ENCODE measurements around the gene TMEM38A. TPM values are rescaled to one million over a fixed set of nuclear protein-coding genes. Genes with fewer than 3 reads are reported as not detected.
"Not testable (repeated sequence)": the region's sequence is repeated elsewhere in the genome, so short reads cannot be mapped to it uniquely, and the experiment has no call there.

Gene TMEM38A
- total and polyA plus RNA-seq, 2 experiments from 2014 or later, result 28.3 to 41.1 TPM

GRCh38 chr19:16702123-16702522, 41.2 kb downstream of the TMEM38A start:
- Histone ChIP-seq H3K4me3 (no peak overlapping the region), H3K27me3 (no peaks in the 10 kb centered on the region), H3K9me3 (ENCODE audit: low read depth) (no peaks in the 10 kb centered on the region), H3K36me3 (no peaks in the 10 kb centered on the region), H3K4me1 (ENCODE audit: low read depth) (no peaks in the 10 kb centered on the region), H3K27ac (peak overlapping the region; percentile 35)
- DNase-seq (ENCODE audit: low read depth in 1 of 2, low spot score in 1 of 2), result peak; percentile 1 to 49
- TF ChIP-seq, protein P1, sequence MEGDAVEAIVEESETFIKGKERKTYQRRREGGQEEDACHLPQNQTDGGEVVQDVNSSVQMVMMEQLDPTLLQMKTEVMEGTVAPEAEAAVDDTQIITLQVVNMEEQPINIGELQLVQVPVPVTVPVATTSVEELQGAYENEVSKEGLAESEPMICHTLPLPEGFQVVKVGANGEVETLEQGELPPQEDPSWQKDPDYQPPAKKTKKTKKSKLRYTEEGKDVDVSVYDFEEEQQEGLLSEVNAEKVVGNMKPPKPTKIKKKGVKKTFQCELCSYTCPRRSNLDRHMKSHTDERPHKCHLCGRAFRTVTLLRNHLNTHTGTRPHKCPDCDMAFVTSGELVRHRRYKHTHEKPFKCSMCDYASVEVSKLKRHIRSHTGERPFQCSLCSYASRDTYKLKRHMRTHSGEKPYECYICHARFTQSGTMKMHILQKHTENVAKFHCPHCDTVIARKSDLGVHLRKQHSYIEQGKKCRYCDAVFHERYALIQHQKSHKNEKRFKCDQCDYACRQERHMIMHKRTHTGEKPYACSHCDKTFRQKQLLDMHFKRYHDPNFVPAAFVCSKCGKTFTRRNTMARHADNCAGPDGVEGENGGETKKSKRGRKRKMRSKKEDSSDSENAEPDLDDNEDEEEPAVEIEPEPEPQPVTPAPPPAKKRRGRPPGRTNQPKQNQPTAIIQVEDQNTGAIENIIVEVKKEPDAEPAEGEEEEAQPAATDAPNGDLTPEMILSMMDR (IDR thresholded peaks at IDR 0.05; ENCODE audit: low read depth, low read length), result no peak

DNA sequence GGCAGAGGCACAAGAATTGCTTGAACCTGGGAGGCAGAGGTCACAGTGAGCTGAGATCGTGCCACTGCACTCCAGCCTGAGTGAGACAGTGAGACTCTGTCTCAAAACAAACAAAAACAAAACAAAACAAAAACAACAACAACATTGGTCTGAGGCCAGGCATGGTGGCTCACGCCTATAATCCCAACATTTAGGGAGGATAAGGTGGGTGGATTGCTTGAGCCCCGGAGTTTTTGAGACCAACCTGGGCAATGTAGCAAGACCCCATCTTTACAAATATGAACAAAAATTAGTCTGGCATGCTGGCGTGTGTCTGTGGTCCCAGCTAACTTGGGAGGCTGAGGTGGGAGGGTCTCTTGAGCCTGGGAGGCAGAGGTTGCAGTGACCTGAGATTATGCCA, 42.7 kb downstream of the TMEM38A start:
- Histone ChIP-seq H3K4me1 (ENCODE audit: low read depth) (no peaks in the 10 kb centered on the region), H3K4me3 (no peak overlapping the region), H3K27me3 (no peaks in the 10 kb centered on the region), H3K36me3 (no peaks in the 10 kb centered on the region), H3K27ac (no peak overlapping the region), H3K9me3 (ENCODE audit: low read depth) (no peaks in the 10 kb centered on the region)
- TF ChIP-seq, protein P1 (IDR thresholded peaks at IDR 0.05; ENCODE audit: low read depth, low read length), result no peak
- DNase-seq (ENCODE audit: low read depth in 1 of 2, low spot score in 1 of 2), result no peak

DNA sequence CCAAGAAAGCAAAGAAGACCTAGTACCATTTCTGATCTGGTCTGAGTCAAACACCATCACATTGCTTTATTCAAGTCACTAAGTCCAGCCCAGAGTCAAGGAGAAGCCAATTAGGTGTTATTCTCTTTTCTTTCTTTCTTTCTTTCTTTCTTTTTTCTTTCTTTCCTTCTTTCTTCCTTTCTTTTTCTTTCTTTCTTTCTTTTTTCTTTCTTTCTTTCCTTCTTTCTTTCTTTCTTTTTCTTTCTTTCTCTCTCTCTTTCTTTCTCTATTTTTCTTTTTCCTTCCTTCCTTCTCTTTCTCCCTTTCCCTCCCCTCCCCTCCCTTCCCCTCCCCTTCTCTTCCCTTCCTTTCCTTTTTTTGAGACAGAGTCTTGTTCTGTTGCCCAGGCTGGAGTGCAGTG, 49.9 kb downstream of the TMEM38A start:
- H3K36me3 ChIP-seq; H3K4me3 ChIP-seq; H3K4me1 ChIP-seq (ENCODE audit: low read depth); H3K9me3 ChIP-seq (ENCODE audit: low read depth); H3K27ac ChIP-seq; H3K27me3 ChIP-seq; DNase-seq (ENCODE audit: low read depth in 1 of 2, low spot score in 1 of 2): not testable (repeated sequence)

DNA sequence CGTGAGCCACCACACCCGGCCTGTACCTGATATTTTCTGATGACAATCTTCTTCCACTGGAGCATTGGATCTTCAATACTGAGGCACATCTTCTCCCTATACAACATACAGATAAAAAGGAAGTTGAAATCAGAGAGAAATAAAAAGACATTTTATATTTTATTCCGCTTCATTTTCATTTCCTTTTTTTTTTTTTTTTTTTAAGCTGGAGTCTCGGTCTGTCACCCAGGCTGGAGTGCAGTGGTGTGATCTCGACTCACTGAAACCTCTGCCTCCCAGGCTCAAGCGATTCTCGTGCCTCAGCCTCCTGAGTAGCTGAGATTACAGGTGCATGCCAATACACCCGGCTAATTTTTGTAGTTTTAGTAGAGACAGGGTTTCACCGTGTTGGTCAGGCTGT, 51.4 kb downstream of the TMEM38A start:
- H3K27ac ChIP-seq, result not testable (repeated sequence)

GRCh38 chr19:16714702-16715287, 53.9 kb downstream of the TMEM38A start:
- Histone ChIP-seq H3K4me1 (ENCODE audit: low read depth) (no peaks in the 10 kb centered on the region), H3K36me3 (no peaks in the 10 kb centered on the region), H3K9me3 (ENCODE audit: low read depth) (no peaks in the 10 kb centered on the region), H3K27me3 (no peaks in the 10 kb centered on the region), H3K4me3 (no peak overlapping the region), H3K27ac (no peak overlapping the region)
- peak; percentile 37 to 59 for DNase-seq (ENCODE audit: low read depth in 1 of 2, low spot score in 1 of 2)
- TF ChIP-seq, protein P1 (IDR thresholded peaks at IDR 0.05; ENCODE audit: low read depth, low read length), result peak; percentile 90

More for the DNA sequence above, 51.4 kb downstream of the TMEM38A start:
- not testable (repeated sequence) for H3K36me3 ChIP-seq; H3K4me3 ChIP-seq; DNase-seq (ENCODE audit: low read depth in 1 of 2, low spot score in 1 of 2); H3K27me3 ChIP-seq; H3K4me1 ChIP-seq (ENCODE audit: low read depth); H3K9me3 ChIP-seq (ENCODE audit: low read depth)

- no peaks in the 10 kb centered on the region for H3K9me3 ChIP-seq (ENCODE audit: low read depth)
- H3K4me1 ChIP-seq (ENCODE audit: low read depth), result no peaks in the 10 kb centered on the region
- TF ChIP-seq, protein P1 (IDR thresholded peaks at IDR 0.05; ENCODE audit: low read depth, low read length), result no peak
- no peak for DNase-seq (ENCODE audit: low read depth in 1 of 2, low spot score in 1 of 2)
- no peaks in the 10 kb centered on the region for H3K27me3 ChIP-seq
- H3K27ac ChIP-seq, result no peak overlapping the region
- H3K36me3 ChIP-seq, result no peaks in the 10 kb centered on the region
- no peak overlapping the region for H3K4me3 ChIP-seq
Measured at GRCh38 chr19:16715611-16716010, 54.7 kb downstream of the TMEM38A start.

- no peaks in the 10 kb centered on the region for H3K9me3 ChIP-seq (ENCODE audit: low read depth)
- no peaks in the 10 kb centered on the region for H3K27me3 ChIP-seq
- TF ChIP-seq, protein P1 (IDR thresholded peaks at IDR 0.05; ENCODE audit: low read depth, low read length), result no peak
- DNase-seq (ENCODE audit: low read depth in 1 of 2, low spot score in 1 of 2), result no peak
- H3K4me1 ChIP-seq (ENCODE audit: low read depth), result no peaks in the 10 kb centered on the region
- H3K27ac ChIP-seq, result no peak overlapping the region
- H3K4me3 ChIP-seq, result no peak overlapping the region
- no peaks in the 10 kb centered on the region for H3K36me3 ChIP-seq
Measured at GRCh38 chr19:16721051-16721450, 60.1 kb downstream of the TMEM38A start.

Data from cardiac muscle cell (in vitro differentiated cells and primary cell).